GM21723 (cell line): ENCODE results near the gene LDLRAP1.
"Not testable (repeated sequence)": the region's sequence is repeated elsewhere in the genome, so short reads cannot be mapped to it uniquely, and the experiment has no call there.

ENCODE experiments used
- ATAC-seq: cut with Tn5 transposase; IDR thresholded peaks from one replicate; pipeline ENCODE4 v1.9.1; 2021; ENCODE audit warnings: mild to moderate bottlenecking, moderate library complexity; ENCODE audit not compliant: unreplicated experiment

The LDLRAP1 gene

GRCh38 chr1:25543425-25544242, at the start of gene LDLRAP1:
Gene LDLRAP1 (plus strand): TSS chr1:25543606. CDS start chr1:25543699, 93 bp downstream.
- peak; percentile 76 for ATAC-seq

GRCh38 chr1:25494952-25495351, 48.5 kb upstream of the LDLRAP1 start:
- ATAC-seq, result no peak

- no peak for ATAC-seq
Measured at GRCh38 chr1:25500694-25501093, 42.7 kb upstream of the LDLRAP1 start.

- no peak for ATAC-seq
Measured at GRCh38 chr1:25501235-25502058, 42.0 kb upstream of the LDLRAP1 start.

- no peak for ATAC-seq
Measured at GRCh38 chr1:25502957-25503356, 40.4 kb upstream of the LDLRAP1 start.

GRCh38 chr1:25503551-25504426, 39.6 kb upstream of the LDLRAP1 start:
- ATAC-seq, result no peak

- no peak for ATAC-seq
Measured at GRCh38 chr1:25504706-25505595, 38.5 kb upstream of the LDLRAP1 start.

GRCh38 chr1:25505656-25506385, 37.6 kb upstream of the LDLRAP1 start:
- ATAC-seq, result no peak

GRCh38 chr1:25506566-25507463, 36.6 kb upstream of the LDLRAP1 start:
- not testable (repeated sequence) for ATAC-seq

- ATAC-seq, result no peak
Measured at GRCh38 chr1:25513666-25514065, 29.7 kb upstream of the LDLRAP1 start.

- no peak for ATAC-seq
Measured at GRCh38 chr1:25515033-25515432, 28.4 kb upstream of the LDLRAP1 start.

GRCh38 chr1:25516686-25517085, 26.7 kb upstream of the LDLRAP1 start:
- no peak for ATAC-seq

- no peak for ATAC-seq
Measured at GRCh38 chr1:25517476-25518394, 25.7 kb upstream of the LDLRAP1 start.

GRCh38 chr1:25519624-25520023, 23.8 kb upstream of the LDLRAP1 start:
- no peak for ATAC-seq

GRCh38 chr1:25520446-25521061, 22.9 kb upstream of the LDLRAP1 start:
- ATAC-seq, result no peak

GRCh38 chr1:25522031-25522655, 21.3 kb upstream of the LDLRAP1 start:
- no peak for ATAC-seq
